HG02885 (cell line): Measurements from ENCODE around the gene CAMK1D.
"Not testable (repeated sequence)": the region's sequence is repeated elsewhere in the genome, so short reads cannot be mapped to it uniquely, and the experiment has no call there.

Source experiments
- ATAC-seq: cut with Tn5 transposase; IDR thresholded peaks from one replicate; pipeline ENCODE4 v1.9.1; 2021; ENCODE audit warnings: mild to moderate bottlenecking; ENCODE audit not compliant: unreplicated experiment, poor library complexity

Gene CAMK1D

GRCh38 chr10:12795315-12796110, 446.2 kb downstream of the CAMK1D start:
- no peak for ATAC-seq

GRCh38 chr10:12796401-12797160, 447.2 kb downstream of the CAMK1D start:
- no peak for ATAC-seq

- ATAC-seq, result no peak
Measured at GRCh38 chr10:12797471-12798262, 448.3 kb downstream of the CAMK1D start.

DNA sequence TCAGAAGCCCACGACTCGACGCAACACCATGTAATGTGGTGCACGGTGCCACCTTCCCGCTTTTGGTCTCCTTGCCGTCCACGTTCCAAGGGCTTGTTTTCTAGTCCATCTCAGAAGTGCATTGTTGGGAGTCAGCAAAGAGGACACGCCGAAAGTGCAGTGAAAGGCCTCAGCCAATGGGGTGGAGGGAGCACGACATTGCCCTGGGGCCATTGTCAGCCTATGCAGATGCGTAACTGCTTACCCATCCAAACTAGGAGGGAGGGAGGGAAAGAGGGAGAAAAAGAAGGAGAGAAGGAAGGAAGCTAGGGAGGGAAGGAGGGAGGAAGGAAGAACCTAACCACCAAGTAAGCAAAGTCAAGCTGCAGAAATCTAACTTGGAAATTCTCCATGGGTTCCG, 449.8 kb downstream of the CAMK1D start:
- ATAC-seq, result no peak

DNA sequence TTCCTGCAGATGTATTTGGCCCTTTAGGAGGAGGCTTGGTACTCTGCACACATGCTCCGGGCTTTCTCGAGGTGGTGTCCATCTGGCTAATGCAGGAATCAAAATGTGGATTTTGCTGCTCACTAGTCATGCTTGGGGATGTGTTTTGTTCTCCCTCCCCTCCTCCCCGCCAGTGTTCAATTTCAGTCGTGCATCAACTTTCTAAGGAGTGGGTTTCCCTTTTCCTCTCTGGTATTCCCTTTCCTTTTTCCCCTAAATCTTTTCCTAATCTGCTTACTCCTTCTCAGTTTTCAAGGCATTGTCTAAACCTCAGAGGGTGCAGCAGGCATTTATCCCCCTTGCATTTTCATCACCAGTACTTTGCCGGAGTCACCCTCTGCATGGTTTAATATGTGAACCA, 450.4 kb downstream of the CAMK1D start:
- ATAC-seq, result no peak

DNA sequence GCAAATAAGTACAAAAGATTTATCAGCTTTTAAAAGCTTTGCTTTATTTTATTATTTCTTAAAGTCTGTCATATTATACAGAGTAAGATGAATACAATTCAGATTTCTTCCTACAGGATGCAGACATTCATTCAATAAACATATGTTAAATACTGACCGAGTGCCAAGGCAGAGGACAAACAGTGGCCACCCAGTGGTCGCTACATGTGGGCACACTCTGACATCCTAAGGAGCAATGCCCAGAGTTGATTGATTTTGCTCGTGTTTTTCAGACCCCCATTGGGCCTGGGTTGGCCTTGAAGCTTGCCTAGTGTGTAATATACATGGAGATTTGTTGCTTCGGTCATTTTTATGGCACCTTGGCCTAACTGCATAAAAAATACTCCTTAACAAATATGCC, 451.0 kb downstream of the CAMK1D start:
- no peak for ATAC-seq

DNA sequence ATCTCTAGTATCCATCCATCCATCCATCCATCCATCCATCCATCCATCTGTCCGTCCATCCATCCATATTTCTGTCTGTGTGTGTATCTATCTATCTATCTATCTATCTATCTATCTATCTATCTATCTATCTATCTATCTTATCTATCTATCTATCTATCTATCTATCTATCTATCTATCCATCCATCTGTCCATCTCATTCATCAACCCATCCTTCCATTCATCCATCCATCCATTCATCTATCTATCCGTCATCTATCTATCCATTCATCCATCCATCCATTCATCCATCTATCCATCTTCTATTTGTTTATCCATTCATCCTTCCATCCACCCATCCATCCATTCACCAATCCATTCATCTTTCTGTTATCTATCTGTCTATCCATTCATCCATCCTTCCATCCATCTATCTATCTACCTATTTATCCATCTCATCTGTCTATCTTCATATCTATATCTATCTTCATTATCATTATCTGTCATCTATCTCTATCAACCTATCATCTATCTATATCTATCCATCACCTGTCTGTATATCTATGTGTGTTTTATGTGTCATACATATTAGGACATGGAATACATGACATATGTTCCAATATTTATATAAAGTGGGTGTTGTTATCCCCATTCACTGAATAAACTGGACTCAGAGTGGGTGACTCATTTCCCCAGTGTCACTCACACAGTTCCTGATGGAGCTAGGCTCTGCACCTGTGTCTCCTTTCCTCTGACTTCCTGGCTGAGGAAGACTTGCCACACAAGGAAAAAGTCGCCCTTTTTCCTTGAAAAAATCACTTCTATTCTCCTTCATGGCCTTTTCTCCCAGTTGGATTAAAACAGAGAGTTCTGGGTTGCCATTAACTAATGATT, 452.1 kb downstream of the CAMK1D start:
- ATAC-seq, result no peak

DNA sequence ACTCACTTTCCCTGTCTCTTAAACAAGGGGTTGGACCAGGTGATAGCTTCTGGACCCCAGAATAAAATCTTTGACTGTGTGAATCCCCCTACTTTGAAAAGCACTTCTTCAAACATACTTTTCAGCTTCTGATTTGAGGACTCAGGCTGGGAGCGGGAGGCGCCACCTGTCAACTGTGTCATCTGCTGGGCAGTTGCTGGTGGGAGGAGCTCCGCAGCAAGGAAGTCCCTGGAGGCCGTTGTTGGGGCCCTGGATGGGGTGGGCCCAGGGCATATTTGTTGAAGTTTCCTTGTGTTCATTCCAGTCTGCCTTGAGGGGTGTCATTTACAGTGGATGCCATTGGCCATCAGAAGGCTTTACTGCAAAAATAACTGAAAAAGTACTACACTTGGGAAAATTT, 454.4 kb downstream of the CAMK1D start:
- no peak for ATAC-seq

- ATAC-seq, result no peak
Measured at GRCh38 chr10:12806228-12807095, 457.1 kb downstream of the CAMK1D start.

GRCh38 chr10:12807096-12807755, 457.9 kb downstream of the CAMK1D start:
- no peak for ATAC-seq

DNA sequence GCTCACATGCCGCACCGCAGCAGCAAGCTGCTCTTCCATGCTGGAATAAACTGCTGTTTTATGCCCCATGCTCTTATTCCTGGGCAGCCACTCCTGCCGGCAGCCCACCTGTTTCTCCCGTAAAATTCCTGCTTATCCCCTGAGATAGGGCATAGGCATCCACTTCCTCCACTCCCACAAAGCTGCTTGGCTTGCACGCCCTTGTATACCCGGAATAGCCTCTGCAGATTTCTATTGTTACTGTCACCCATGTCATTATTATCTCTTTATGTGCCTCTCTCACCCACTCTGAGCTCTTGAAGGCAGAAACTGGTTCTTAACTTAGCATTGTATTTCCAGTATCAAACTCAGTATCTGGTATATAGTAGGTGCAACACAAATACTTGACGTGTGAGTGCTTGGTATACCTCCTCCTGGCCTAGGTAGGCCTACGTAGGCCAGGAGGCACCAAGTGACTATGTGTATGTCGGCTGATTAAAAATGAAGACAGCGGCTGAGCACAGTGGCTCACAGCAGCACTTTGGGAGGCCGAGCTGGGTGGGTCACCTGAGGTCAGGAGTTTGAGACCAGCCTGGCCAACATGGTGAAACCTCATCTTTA, 458.8 kb downstream of the CAMK1D start:
- ATAC-seq, result no peak

DNA sequence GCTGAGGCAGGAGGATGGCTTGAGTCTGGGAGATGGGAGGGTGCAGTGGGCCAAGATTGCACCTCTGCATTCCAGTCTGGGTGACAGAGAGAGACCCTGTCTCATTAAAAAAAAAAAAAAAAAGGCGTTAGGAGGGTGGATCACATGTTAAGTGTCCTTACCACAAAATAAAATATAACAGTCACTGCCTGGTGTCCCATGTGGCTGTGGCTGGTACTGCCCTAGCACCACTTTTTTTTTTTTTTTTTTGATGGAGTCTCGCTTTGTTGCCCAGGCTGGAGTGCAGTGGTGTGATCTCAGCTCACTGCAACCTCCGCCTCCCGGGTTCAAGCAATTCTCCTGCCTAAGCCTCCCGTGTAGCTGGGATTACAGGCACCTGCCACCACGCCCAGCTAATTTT, 460.7 kb downstream of the CAMK1D start:
- ATAC-seq, result not testable (repeated sequence)

- no peak for ATAC-seq
Measured at GRCh38 chr10:12811826-12812225, 462.5 kb downstream of the CAMK1D start.

- ATAC-seq, result no peak
Measured at GRCh38 chr10:12812571-12812970, 463.2 kb downstream of the CAMK1D start.

GRCh38 chr10:12814166-12814565, 464.8 kb downstream of the CAMK1D start:
- no peak for ATAC-seq

DNA sequence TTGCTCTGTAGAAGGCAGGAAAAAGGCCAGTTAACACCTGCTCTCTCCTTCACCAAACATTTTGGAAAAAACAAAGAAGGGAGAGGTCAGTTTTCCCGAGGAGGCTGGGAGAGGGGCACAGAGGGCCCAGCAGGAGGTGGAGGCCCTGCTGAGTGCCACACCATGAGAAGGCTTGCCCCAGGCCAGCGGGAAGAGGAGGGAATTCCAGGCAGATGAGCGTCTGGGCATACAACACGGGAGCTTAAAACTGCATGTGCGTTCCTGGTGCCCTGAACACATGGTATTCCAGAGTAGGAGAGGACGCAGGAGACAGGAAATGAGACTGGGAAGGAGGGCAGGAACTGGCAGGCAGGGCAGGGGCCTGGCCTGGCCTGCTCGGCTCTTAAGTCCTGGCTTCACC, 469.7 kb downstream of the CAMK1D start:
- ATAC-seq, result no peak

- no peak for ATAC-seq
Measured at GRCh38 chr10:12819656-12820055, 470.3 kb downstream of the CAMK1D start.
